Mesodermal cell (in vitro differentiated cells): ENCODE measurements around the gene LIMS2.
A peak's percentile ranks its signal among the peaks of the same experiment; 100 is the strongest.

Experiments
- H3K27ac ChIP-seq: 2 replicates; pipeline ENCODE4 v1.7.0; 2013; ENCODE audit warnings: mild to moderate bottlenecking, low read depth, low read length, moderate library complexity; ENCODE audit not compliant: severe bottlenecking
- H3K36me3 ChIP-seq: 2 replicates; pipeline ENCODE4 v1.7.1; 2013; ENCODE audit warnings: mild to moderate bottlenecking, low read length, moderate library complexity; ENCODE audit not compliant: control insufficient read depth, insufficient read depth
- H3K4me1 ChIP-seq: one replicate; pipeline ENCODE4 v1.7.1; 2013; ENCODE audit warnings: mild to moderate bottlenecking, low read length; ENCODE audit not compliant: insufficient read depth, control insufficient read depth, poor library complexity, severe bottlenecking
- H3K4me3 ChIP-seq: 2 replicates; pipeline ENCODE4 v1.7.0; 2013; ENCODE audit warnings: low read length, control low read depth, mild to moderate bottlenecking; ENCODE audit not compliant: insufficient read depth, poor library complexity, severe bottlenecking; ENCODE audit errors: extremely low read depth
- H3K9me3 ChIP-seq: 2 replicates; pipeline ENCODE4 v1.7.1; 2013; ENCODE audit warnings: mild to moderate bottlenecking, low read length, moderate library complexity; ENCODE audit not compliant: control insufficient read depth
- WGBS, 2 experiments: methylation state at CpG; one replicate each; pipeline ENCODE4 v1.1.5; 2013; ENCODE audit warnings: missing lambda C conversion rate in 2 of 2; ENCODE audit not compliant: insufficient coverage in 2 of 2; 5-methylcytosine and 5-hydroxymethylcytosine counted together

The LIMS2 gene

DNA sequence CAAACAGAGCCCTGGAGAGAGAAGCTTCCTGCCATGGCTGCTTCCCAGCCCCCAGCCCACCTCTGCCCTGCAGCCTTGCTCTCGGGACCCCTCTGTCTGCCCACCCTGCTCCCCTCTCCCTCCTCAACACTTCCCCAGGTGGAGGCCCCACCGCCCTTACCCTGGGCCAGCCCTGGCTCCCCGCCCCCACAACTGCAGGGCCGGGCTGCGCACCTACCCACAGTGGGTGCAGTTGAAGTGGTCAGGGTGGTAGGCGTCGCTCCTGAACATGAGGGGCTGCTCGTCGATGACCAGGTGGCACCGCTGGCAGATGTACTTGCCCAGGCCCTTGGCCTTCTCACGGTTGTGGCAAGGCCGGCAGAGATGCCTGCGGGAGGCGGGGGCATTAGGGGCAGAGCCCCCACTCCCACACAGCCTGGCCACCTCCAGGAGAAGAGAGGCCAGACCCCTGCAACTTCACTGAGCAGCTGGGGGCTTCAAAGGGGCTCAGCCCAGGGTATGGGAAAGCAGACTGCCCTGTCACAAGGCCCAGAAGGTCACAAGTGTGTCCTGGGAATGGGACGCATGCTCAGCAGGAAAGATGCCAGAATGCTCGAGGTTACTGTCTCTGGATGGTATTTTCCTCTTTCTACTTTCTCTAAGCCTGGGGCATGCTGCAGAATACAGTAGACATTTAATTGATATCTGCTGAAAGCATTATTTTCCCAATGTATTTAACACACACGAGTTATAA is 32.5 kb downstream of the LIMS2 start:
- 89 to 94% methylated on average over 8 to 15 of the region's 17 CpGs for WGBS, 2 experiments
- H3K27ac ChIP-seq: no peak overlapping the region
- no peak overlapping the region for H3K4me3 ChIP-seq
- H3K36me3 ChIP-seq: no peaks in the 10 kb centered on the region
- H3K9me3 ChIP-seq: no peaks in the 10 kb centered on the region
- H3K4me1 ChIP-seq: peaks cover 39% of the 10 kb centered on the region

DNA sequence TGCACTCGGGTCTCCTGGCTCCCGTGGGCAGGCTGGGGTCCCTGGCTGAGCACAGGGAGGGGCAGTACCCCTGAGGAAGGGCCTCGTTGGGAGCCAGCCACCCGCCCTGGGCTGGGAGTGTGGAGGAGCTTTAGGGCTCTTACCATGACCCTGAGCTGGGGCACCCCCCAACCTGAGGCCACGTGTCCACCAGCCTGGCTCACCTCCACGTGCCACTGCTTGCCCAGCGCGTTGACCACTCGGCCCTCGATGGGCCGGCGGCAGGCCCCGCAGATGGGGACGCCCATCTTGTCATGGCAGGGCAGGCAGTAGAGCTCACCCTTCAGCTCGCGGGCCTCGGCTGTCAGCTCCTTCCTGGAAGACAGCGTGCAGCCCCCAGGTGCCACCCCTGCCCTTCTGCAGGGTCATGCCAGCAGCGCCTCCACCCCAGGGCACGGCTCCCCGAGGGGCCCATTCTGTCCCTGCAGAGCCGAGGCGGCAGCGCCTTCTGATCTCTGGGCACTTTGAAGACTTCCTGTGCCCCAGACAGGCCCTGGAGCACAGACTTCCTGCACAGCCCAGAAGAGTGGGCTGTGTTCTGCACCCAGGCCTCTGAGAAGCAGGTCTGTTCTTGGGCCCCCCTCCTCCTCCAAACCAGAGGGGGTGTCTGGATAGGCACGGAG is 33.4 kb downstream of the LIMS2 start:
- H3K27ac ChIP-seq: no peak overlapping the region
- whole genome bisulfite sequencing, 2 experiments: 93 to 97% methylated on average over 21 to 24 of the region's 25 CpGs
- H3K4me1 ChIP-seq: peaks cover 48% of the 10 kb centered on the region
- no peak overlapping the region for H3K4me3 ChIP-seq
- H3K9me3 ChIP-seq: no peaks in the 10 kb centered on the region
- H3K36me3 ChIP-seq: no peaks in the 10 kb centered on the region

DNA sequence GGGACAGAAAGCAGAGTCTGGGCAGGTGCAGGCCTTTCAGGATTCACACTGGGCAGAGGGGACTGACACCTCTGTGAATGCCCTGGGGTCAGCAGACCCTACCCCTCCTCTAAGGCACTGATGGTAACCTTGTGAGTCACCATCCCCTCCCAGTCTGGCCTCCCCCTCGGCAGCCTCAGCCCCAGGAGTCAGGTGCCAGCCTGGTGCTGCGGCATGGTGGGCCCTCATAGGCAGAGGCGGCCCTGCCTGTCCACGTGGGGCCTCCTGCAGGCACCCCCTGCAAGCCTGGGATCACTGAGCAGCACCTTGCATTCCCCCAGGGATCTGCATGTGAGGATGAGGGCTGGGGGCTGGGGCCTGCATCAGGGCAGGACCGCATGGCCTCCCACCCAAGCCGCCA is 34.2 kb downstream of the LIMS2 start:
- no peak overlapping the region for H3K27ac ChIP-seq
- WGBS, 2 experiments: 87 to 93% methylated on average over 4 to 6 of the region's 6 CpGs
- peaks cover 45% of the 10 kb centered on the region for H3K4me1 ChIP-seq
- H3K36me3 ChIP-seq: no peaks in the 10 kb centered on the region
- H3K4me3 ChIP-seq: no peak overlapping the region
- no peaks in the 10 kb centered on the region for H3K9me3 ChIP-seq

GRCh38 chr2:127640082-127641072 is 35.0 kb downstream of the LIMS2 start:
- Histone ChIP-seq H3K36me3 (no peaks in the 10 kb centered on the region), H3K9me3 (no peaks in the 10 kb centered on the region), H3K27ac (no peak overlapping the region), H3K4me3 (no peak overlapping the region), H3K4me1 (peaks cover 40% of the 10 kb centered on the region)
- 83 to 90% methylated on average over 21 to 24 of the region's 25 CpGs for WGBS, 2 experiments

DNA sequence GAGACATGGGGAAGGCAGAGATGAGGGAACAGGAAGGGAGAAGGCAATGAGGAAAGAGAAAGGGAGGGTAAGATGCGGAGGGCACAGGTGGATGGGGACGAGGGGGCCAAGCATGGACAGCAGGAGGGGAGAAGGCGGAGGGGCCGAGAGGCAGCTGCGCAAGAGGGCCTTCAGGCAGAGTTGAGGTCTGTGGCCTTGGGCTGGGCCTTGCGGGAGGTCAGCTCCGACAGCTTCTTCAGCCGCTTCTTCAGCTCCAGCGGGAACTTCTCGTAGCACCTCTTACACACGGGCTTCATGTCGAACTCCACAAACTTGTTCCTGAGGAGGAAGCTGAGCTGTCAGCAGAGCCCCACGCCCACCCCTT is 36.2 kb downstream of the LIMS2 start:
- no peak overlapping the region for H3K4me3 ChIP-seq
- 94 to 97% methylated on average over 12 of the region's 13 CpGs for WGBS, 2 experiments
- H3K4me1 ChIP-seq: peaks cover 38% of the 10 kb centered on the region
- H3K36me3 ChIP-seq: no peaks in the 10 kb centered on the region
- no peaks in the 10 kb centered on the region for H3K9me3 ChIP-seq
- no peak overlapping the region for H3K27ac ChIP-seq

DNA sequence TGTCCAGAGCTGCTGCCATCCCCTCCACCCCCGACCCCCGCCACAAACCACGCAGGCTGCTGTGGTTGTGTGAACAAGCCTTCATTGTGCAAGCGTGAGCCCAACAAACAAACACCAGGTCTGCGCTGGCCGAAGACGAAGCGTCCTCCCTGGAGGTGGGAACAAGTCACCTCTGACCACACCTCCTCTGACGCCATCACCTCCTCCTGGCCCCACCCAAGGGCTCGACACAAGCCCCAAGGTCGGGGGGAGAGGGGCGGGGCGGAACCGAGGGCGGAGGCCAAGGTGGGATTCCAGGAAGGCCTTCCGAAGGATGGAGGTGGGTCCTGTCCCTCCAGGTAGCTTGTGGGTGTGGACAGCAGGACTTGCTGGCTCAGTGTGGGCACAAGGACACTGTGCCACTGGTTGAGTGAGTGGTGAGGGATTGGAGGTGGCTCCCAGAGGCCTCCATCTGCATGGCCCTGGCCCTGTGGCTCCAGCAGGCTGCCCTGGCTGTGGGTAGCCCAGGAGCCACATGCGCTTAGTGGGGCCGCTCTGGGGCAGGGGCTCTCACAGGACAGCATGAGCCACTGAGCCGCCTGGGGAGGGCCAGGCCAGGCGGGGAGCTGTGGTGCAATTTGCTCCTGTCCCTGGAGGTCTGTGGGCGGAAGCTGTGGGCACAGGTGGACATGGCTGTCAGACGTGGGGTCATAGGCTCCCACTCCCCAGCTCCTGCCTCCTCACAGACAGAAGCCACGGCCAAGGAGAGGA is 36.8 kb downstream of the LIMS2 start:
- no peaks in the 10 kb centered on the region for H3K36me3 ChIP-seq
- H3K27ac ChIP-seq: peak overlapping the region; percentile 84
- no peaks in the 10 kb centered on the region for H3K9me3 ChIP-seq
- 74 to 80% methylated on average over 14 to 17 of the region's 23 CpGs for WGBS, 2 experiments
- no peak overlapping the region for H3K4me3 ChIP-seq
- peaks cover 38% of the 10 kb centered on the region for H3K4me1 ChIP-seq

GRCh38 chr2:127637725-127638252 is 37.5 kb downstream of the LIMS2 start:
- Histone ChIP-seq H3K27ac (peak overlapping the region; percentile 84), H3K9me3 (no peaks in the 10 kb centered on the region), H3K4me3 (no peak overlapping the region), H3K4me1 (peaks cover 38% of the 10 kb centered on the region), H3K36me3 (no peaks in the 10 kb centered on the region)
- 24 to 35% methylated on average over 3 to 8 of the region's 8 CpGs for WGBS, 2 experiments

- no peak overlapping the region for H3K4me3 ChIP-seq
- H3K9me3 ChIP-seq: no peaks in the 10 kb centered on the region
- H3K27ac ChIP-seq: peak overlapping the region; percentile 84
- WGBS, 2 experiments: 82 to 88% methylated on average over 8 to 10 of the region's 13 CpGs
- H3K4me1 ChIP-seq: peaks cover 33% of the 10 kb centered on the region
- H3K36me3 ChIP-seq: no peaks in the 10 kb centered on the region
Observed at GRCh38 chr2:127637236-127637630, 38.1 kb downstream of the LIMS2 start.

DNA sequence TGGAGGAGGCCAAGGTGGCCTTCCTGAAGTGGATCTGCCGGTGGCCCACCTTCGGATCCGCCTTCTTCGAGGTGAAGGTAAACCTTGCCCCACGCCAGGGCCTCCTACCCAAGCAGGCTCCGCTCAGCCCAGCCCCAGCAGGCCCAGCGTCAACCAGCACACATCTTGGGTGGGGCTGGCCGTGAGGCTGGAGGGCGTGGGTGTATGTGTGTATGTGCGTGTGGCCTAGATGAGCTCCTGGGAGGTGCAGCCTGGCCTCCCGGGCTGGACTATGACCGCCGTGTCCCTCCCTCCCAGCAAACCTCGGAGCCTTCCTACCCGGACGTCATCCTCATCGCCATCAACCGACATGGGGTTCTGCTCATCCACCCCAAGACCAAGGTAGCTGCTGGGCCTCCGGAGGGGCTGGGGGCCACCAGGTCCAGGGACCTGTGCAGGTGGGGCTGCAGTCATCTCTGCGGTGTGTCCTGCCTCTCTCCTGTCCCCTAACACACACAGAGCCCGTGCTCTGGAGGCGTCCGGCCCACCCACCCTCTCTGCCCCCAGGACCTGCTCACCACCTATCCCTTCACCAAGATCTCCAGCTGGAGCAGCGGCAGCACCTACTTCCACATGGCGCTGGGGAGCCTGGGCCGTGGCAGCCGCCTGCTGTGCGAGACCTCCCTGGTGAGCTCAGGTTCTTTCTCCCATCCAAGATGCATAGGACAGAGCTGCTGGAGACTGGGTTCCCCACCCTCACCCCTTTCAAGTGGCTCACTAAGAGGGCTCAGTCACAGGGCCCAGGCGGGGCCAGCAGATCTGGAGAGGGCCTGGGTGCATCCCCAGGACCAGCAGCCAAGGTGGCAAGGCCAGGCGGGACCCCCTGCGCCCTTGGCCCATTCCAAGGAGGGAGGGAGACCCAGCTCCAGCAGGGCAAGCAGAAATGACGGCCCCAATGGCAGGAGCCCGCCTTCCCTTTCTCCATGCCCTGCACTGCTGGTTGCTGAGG is 38.8 kb downstream of the LIMS2 start:
- Histone ChIP-seq H3K27ac (peak overlapping the region; percentile 84), H3K4me1 (peaks cover 33% of the 10 kb centered on the region), H3K9me3 (no peaks in the 10 kb centered on the region), H3K4me3 (no peak overlapping the region), H3K36me3 (no peaks in the 10 kb centered on the region)
- 95 to 98% methylated on average over 18 to 29 of the region's 33 CpGs for WGBS, 2 experiments
